ENCODE results near the gene AQP12B.
A peak's percentile ranks its signal among the peaks of the same experiment; 100 is the strongest.
"Not testable (repeated sequence)": the region's sequence is repeated elsewhere in the genome, so short reads cannot be mapped to it uniquely, and the experiment has no call there.

Gene AQP12B

GRCh38 chr2:240689975-240690374 is 7.3 kb upstream of the AQP12B start:
- H3K27ac Mint-ChIP-seq = no peak overlapping the region
- DNase-seq (ENCODE audit: low spot score) = no peak
- H3K4me1 Mint-ChIP-seq (ENCODE audit: low read depth) = peaks cover 5% of the 10 kb centered on the region
- H3K4me3 Mint-ChIP-seq = no peak overlapping the region
- no peaks in the 10 kb centered on the region for H3K36me3 Mint-ChIP-seq (ENCODE audit: low read depth)
- H3K9me3 Mint-ChIP-seq = no peaks in the 10 kb centered on the region
- peaks cover 8% of the 10 kb centered on the region for H3K27me3 Mint-ChIP-seq (ENCODE audit: low read depth)

GRCh38 chr2:240688553-240688919 is 5.9 kb upstream of the AQP12B start:
- Mint-ChIP-seq H3K27me3 (ENCODE audit: low read depth) (peaks cover 8% of the 10 kb centered on the region), H3K9me3 (no peaks in the 10 kb centered on the region), H3K4me1 (ENCODE audit: low read depth) (peaks cover 7% of the 10 kb centered on the region), H3K4me3 (no peak overlapping the region), H3K27ac (no peak overlapping the region), H3K36me3 (ENCODE audit: low read depth) (no peaks in the 10 kb centered on the region)
- peak; percentile 2 for DNase-seq (ENCODE audit: low spot score)

- no peak overlapping the region for H3K4me3 Mint-ChIP-seq
- peaks cover 7% of the 10 kb centered on the region for H3K4me1 Mint-ChIP-seq (ENCODE audit: low read depth)
- no peaks in the 10 kb centered on the region for H3K36me3 Mint-ChIP-seq (ENCODE audit: low read depth)
- H3K27ac Mint-ChIP-seq = no peak overlapping the region
- H3K27me3 Mint-ChIP-seq (ENCODE audit: low read depth) = peaks cover 8% of the 10 kb centered on the region
- peak; percentile 2 for DNase-seq (ENCODE audit: low spot score)
- H3K9me3 Mint-ChIP-seq = no peaks in the 10 kb centered on the region
Measured at GRCh38 chr2:240687741-240688552, 5.3 kb upstream of the AQP12B start.

- Mint-ChIP-seq H3K27ac (no peak overlapping the region), H3K4me1 (ENCODE audit: low read depth) (peaks cover 7% of the 10 kb centered on the region)
Measured at GRCh38 chr2:240687045-240687740, 4.5 kb upstream of the AQP12B start.

GRCh38 chr2:240686460-240686859 is 3.8 kb upstream of the AQP12B start:
- no peaks in the 10 kb centered on the region for H3K36me3 Mint-ChIP-seq (ENCODE audit: low read depth)
- H3K27ac Mint-ChIP-seq = no peak overlapping the region
- no peak overlapping the region for H3K4me3 Mint-ChIP-seq
- DNase-seq (ENCODE audit: low spot score) = peak; percentile 3
- no peaks in the 10 kb centered on the region for H3K9me3 Mint-ChIP-seq
- peaks cover 7% of the 10 kb centered on the region for H3K4me1 Mint-ChIP-seq (ENCODE audit: low read depth)
- H3K27me3 Mint-ChIP-seq (ENCODE audit: low read depth) = peaks cover 8% of the 10 kb centered on the region

More at GRCh38 chr2:240687045-240687740, 4.5 kb upstream of the AQP12B start:
- peak; percentile 2 for DNase-seq (ENCODE audit: low spot score)
- Mint-ChIP-seq H3K27me3 (ENCODE audit: low read depth) (peaks cover 8% of the 10 kb centered on the region), H3K36me3 (ENCODE audit: low read depth) (no peaks in the 10 kb centered on the region), H3K4me3 (no peak overlapping the region), H3K9me3 (no peaks in the 10 kb centered on the region)

- no peaks in the 10 kb centered on the region for H3K36me3 Mint-ChIP-seq (ENCODE audit: low read depth)
- H3K4me1 Mint-ChIP-seq (ENCODE audit: low read depth) = peaks cover 7% of the 10 kb centered on the region
- H3K9me3 Mint-ChIP-seq = no peaks in the 10 kb centered on the region
- H3K27ac Mint-ChIP-seq = no peak overlapping the region
- H3K27me3 Mint-ChIP-seq (ENCODE audit: low read depth) = peaks cover 8% of the 10 kb centered on the region
- no peak for DNase-seq (ENCODE audit: low spot score)
- no peak overlapping the region for H3K4me3 Mint-ChIP-seq
Measured at GRCh38 chr2:240685771-240686371, 3.2 kb upstream of the AQP12B start.

GRCh38 chr2:240683980-240684728 is 1.5 kb upstream of the AQP12B start:
- peak overlapping the region; percentile 12 for H3K4me3 Mint-ChIP-seq
- H3K9me3 Mint-ChIP-seq; H3K36me3 Mint-ChIP-seq (ENCODE audit: low read depth); H3K27me3 Mint-ChIP-seq (ENCODE audit: low read depth); DNase-seq (ENCODE audit: low spot score); H3K4me1 Mint-ChIP-seq (ENCODE audit: low read depth); H3K27ac Mint-ChIP-seq: not testable (repeated sequence)

- peak overlapping the region; percentile 12 for H3K4me3 Mint-ChIP-seq
- not testable (repeated sequence) for H3K27ac Mint-ChIP-seq; DNase-seq (ENCODE audit: low spot score); H3K9me3 Mint-ChIP-seq; H3K4me1 Mint-ChIP-seq (ENCODE audit: low read depth); H3K36me3 Mint-ChIP-seq (ENCODE audit: low read depth); H3K27me3 Mint-ChIP-seq (ENCODE audit: low read depth)
Measured at GRCh38 chr2:240683329-240683979, 769 bp upstream of the AQP12B start.

GRCh38 chr2:240680185-240680584 is 2.5 kb downstream of the AQP12B start:
- H3K36me3 Mint-ChIP-seq (ENCODE audit: low read depth); H3K27ac Mint-ChIP-seq; DNase-seq (ENCODE audit: low spot score); H3K4me3 Mint-ChIP-seq; H3K27me3 Mint-ChIP-seq (ENCODE audit: low read depth); H3K9me3 Mint-ChIP-seq; H3K4me1 Mint-ChIP-seq (ENCODE audit: low read depth): not testable (repeated sequence)

GRCh38 chr2:240678909-240679308 is 3.8 kb downstream of the AQP12B start:
- not testable (repeated sequence) for H3K36me3 Mint-ChIP-seq (ENCODE audit: low read depth); H3K9me3 Mint-ChIP-seq; H3K27ac Mint-ChIP-seq; H3K4me1 Mint-ChIP-seq (ENCODE audit: low read depth); H3K27me3 Mint-ChIP-seq (ENCODE audit: low read depth); H3K4me3 Mint-ChIP-seq; DNase-seq (ENCODE audit: low spot score)

GRCh38 chr2:240678043-240678442 is 4.6 kb downstream of the AQP12B start:
- H3K27me3 Mint-ChIP-seq (ENCODE audit: low read depth); H3K27ac Mint-ChIP-seq; DNase-seq (ENCODE audit: low spot score); H3K9me3 Mint-ChIP-seq; H3K4me1 Mint-ChIP-seq (ENCODE audit: low read depth); H3K4me3 Mint-ChIP-seq; H3K36me3 Mint-ChIP-seq (ENCODE audit: low read depth): not testable (repeated sequence)

GRCh38 chr2:240675345-240675744 is 7.3 kb downstream of the AQP12B start:
- not testable (repeated sequence) for H3K9me3 Mint-ChIP-seq; H3K27ac Mint-ChIP-seq; H3K4me3 Mint-ChIP-seq; H3K4me1 Mint-ChIP-seq (ENCODE audit: low read depth); H3K36me3 Mint-ChIP-seq (ENCODE audit: low read depth); DNase-seq (ENCODE audit: low spot score)
- H3K27me3 Mint-ChIP-seq (ENCODE audit: low read depth) = peaks cover 26% of the 10 kb centered on the region

- H3K4me3 Mint-ChIP-seq; H3K4me1 Mint-ChIP-seq (ENCODE audit: low read depth); H3K36me3 Mint-ChIP-seq (ENCODE audit: low read depth); H3K27ac Mint-ChIP-seq; DNase-seq (ENCODE audit: low spot score); H3K9me3 Mint-ChIP-seq: not testable (repeated sequence)
- peaks cover 30% of the 10 kb centered on the region for H3K27me3 Mint-ChIP-seq (ENCODE audit: low read depth)
Measured at GRCh38 chr2:240674461-240675184, 8.1 kb downstream of the AQP12B start.

All from T-helper 2 cell treated with Interferon-gamma antibody and Interleukin-4, amounts not matched to agents 5 μg/mL and 100 μg/mL, for 36 hours (primary cell).